Middle frontal gyrus (tissue), 1 donor: ENCODE data around the gene TTPAL.

Source experiments
- DNase-seq: peaks from one replicate; pipeline ENCODE4 v3.0.0-alpha.2; 2015; ENCODE audit warnings: low spot score; ENCODE audit errors: extremely low spot score

TTPAL gene

GRCh38 chr20:44533928-44534327, 58.3 kb downstream of the TTPAL start:
- no peak for DNase-seq

- DNase-seq: no peak
These were observed 60.5 kb downstream of the TTPAL start for GRCh38 chr20:44536175-44536574.

GRCh38 chr20:44537993-44538392, 62.3 kb downstream of the TTPAL start:
- no peak for DNase-seq

GRCh38 chr20:44540834-44541233, 65.2 kb downstream of the TTPAL start:
- DNase-seq: no peak

- DNase-seq: no peak
These were observed 66.3 kb downstream of the TTPAL start for GRCh38 chr20:44541992-44542391.

GRCh38 chr20:44542890-44543289, 67.2 kb downstream of the TTPAL start:
- DNase-seq: no peak

- no peak for DNase-seq
These were observed 67.7 kb downstream of the TTPAL start for GRCh38 chr20:44543358-44543757.
